Gastrocnemius medialis (tissue), 4 donors: ENCODE results near the gene MED10.

ENCODE experiments used
- POLR2A ChIP-seq, 2 donors: fragments of 450-650 bp; IDR thresholded peaks; one replicate each; pipeline ENCODE4 v1.6.1; 2017; ENCODE audit warnings: antibody characterized with exemption in 2 of 2, mild to moderate bottlenecking in 2 of 2, moderate library complexity in 2 of 2
- TF ChIP-seq, protein P1 (sequence below), 5 experiments: fragments of 450-650 bp in 3 of 5; fragments of 200-600 bp in 2 of 5; sonication (generic) in 2 of 5; IDR thresholded peaks in 4 of 5; conservative IDR thresholded peaks in 1 of 5; 1 replicate in 4 of 5; 2 replicates in 1 of 5; pipeline ENCODE4 v1.5.1; 2016 to 2019; ENCODE audit warnings: antibody characterized with exemption in 5 of 5, mild to moderate bottlenecking in 3 of 5, moderate library complexity in 3 of 5

DNA sequence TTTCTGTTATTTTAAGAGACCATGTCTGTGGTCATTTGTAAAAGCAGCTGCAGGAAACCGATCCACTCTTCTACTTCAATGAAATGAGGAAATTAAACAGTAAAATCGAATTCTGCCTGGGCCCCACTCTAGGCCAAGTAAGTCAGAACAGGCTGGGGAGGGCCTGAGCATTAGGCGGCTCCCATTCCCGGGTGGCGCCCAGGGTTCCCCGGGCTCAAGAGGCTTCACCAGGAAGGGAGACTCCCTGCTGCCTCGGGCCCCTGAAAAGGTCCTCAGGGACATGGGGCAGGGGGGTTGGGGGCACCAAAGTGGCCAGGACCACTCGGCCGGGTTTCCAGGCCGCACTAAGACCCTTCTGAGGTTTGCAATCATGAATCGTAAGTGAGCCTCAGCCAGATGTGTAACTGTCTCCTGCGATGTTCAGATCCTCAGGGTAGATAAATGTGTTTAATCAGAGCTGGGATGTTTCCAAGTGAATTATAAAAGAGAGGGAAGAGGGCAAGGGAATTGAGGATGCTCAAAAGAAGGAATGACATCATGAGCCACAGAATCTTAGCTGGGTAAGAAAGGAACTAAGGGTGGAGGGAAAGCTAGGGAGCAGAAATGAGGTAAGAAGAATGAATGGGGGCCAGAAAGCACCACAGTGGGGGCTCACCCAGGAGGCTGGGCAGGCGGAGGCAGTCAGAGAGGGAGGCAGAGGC is 24.6 kb downstream of the MED10 start:
- TF ChIP-seq, protein P1, sequence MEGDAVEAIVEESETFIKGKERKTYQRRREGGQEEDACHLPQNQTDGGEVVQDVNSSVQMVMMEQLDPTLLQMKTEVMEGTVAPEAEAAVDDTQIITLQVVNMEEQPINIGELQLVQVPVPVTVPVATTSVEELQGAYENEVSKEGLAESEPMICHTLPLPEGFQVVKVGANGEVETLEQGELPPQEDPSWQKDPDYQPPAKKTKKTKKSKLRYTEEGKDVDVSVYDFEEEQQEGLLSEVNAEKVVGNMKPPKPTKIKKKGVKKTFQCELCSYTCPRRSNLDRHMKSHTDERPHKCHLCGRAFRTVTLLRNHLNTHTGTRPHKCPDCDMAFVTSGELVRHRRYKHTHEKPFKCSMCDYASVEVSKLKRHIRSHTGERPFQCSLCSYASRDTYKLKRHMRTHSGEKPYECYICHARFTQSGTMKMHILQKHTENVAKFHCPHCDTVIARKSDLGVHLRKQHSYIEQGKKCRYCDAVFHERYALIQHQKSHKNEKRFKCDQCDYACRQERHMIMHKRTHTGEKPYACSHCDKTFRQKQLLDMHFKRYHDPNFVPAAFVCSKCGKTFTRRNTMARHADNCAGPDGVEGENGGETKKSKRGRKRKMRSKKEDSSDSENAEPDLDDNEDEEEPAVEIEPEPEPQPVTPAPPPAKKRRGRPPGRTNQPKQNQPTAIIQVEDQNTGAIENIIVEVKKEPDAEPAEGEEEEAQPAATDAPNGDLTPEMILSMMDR (IDR thresholded peaks at IDR 0.05 in 4 of 5, conservative IDR thresholded peaks at IDR 0.05 in 1 of 5), result no peak
- TF ChIP-seq POLR2A (IDR thresholded peaks at IDR 0.05), result no peak
